B cell (primary cell): Measurements from ENCODE around the gene GGN. TPM values are rescaled to one million over a fixed set of nuclear protein-coding genes. Genes with fewer than 3 reads are reported as not detected.
A peak's percentile ranks its signal among the peaks of the same experiment; 100 is the strongest.

Source experiments
- ATAC-seq: fragments of 200-7000 bp; cut with Tn5 transposase; one replicate; pipeline ENCODE4 v1.10.0; 2021; ENCODE audit warnings: low read depth, mild to moderate bottlenecking, moderate number of reproducible peaks, moderate library complexity
- CTCF ChIA-PET: fragments of 350-600 bp; sonication (Branson Sonifier 250); formaldehyde crosslinking; loops from one replicate; lab custom pipeline; 2021; ENCODE audit warnings: antibody characterized with exemption, inconsistent platforms; lab: Charles Lee
- POLR2A ChIA-PET: fragments of 350-600 bp; sonication (Branson Sonifier 250); formaldehyde crosslinking; loops from one replicate; lab custom pipeline; 2021; ENCODE audit warnings: antibody characterized with exemption; lab: Charles Lee
- DNase-seq: peaks from one replicate; pipeline ENCODE4 v3.0.0; 2013
- H2AFZ ChIP-seq: 2 replicates; pipeline ENCODE4 v1.6.1; 2012; ENCODE audit warnings: mild to moderate bottlenecking, low read depth, low read length; ENCODE audit not compliant: insufficient read depth, poor library complexity, severe bottlenecking
- H3K27ac ChIP-seq, 2 donors: 1 replicate in 1 of 2; 2 replicates in 1 of 2; pipeline ENCODE4 v1.5.1; 2012 to 2013; ENCODE audit warnings: low read length in 2 of 2, mild to moderate bottlenecking in 2 of 2, moderate library complexity in 1 of 2
- H3K27me3 ChIP-seq, 4 experiments: fragments of 200-600 bp in 1 of 4; sonication (generic) in 1 of 4; replicated peaks in 1 of 4; 1 replicate in 2 of 4; 2 replicates in 2 of 4; pipeline versions ENCODE4 v1.6.1 to v1.7.0; 2013 to 2016; ENCODE audit warnings: low read length in 3 of 4, mild to moderate bottlenecking in 2 of 4, mixed read lengths in 1 of 4, moderate library complexity in 1 of 4; ENCODE audit not compliant: insufficient read depth in 4 of 4, control insufficient read depth in 3 of 4; ENCODE audit errors: control extremely low read depth in 1 of 4
- H3K36me3 ChIP-seq, 2 experiments: replicated peaks in 1 of 2; 1 replicate in 1 of 2; 2 replicates in 1 of 2; pipeline versions ENCODE4 v1.6.1 to v1.7.1; 2013; ENCODE audit warnings: low read length in 1 of 2; ENCODE audit not compliant: insufficient read depth in 2 of 2, control insufficient read depth in 1 of 2; ENCODE audit errors: control extremely low read depth in 1 of 2, extremely low read depth in 1 of 2
- H3K4me1 ChIP-seq, 2 donors: fragments of 200-600 bp in 1 of 2; sonication (generic) in 1 of 2; 1 replicate in 1 of 2; 2 replicates in 1 of 2; pipeline versions ENCODE4 v1.5.1 to v1.6.1; 2013 to 2017; ENCODE audit warnings: low read length in 2 of 2; ENCODE audit not compliant: control insufficient read depth in 2 of 2, insufficient read depth in 2 of 2
- H3K4me2 ChIP-seq: replicated peaks from 2 replicates; pipeline ENCODE3; 2012; ENCODE audit warnings: mild to moderate bottlenecking, low read depth, low read length; ENCODE audit not compliant: poor library complexity, severe bottlenecking
- H3K4me3 ChIP-seq, 5 experiments: fragments of 200-600 bp in 1 of 5; sonication (generic) in 1 of 5; 1 replicate in 3 of 5; 2 replicates in 2 of 5; pipeline versions ENCODE4 v1.5.1 to v1.7.0; 2011 to 2016; ENCODE audit warnings: low read length in 4 of 5, mild to moderate bottlenecking in 4 of 5, low read depth in 2 of 5, control low read depth in 1 of 5, moderate library complexity in 1 of 5; ENCODE audit not compliant: insufficient read depth in 1 of 5; ENCODE audit errors: control extremely low read depth in 1 of 5, extremely low read depth in 1 of 5
- H3K79me2 ChIP-seq: fragments of 200-600 bp; sonication (generic); one replicate; pipeline ENCODE4 v1.6.0; 2016; ENCODE audit warnings: low read length; ENCODE audit not compliant: control insufficient read depth, insufficient read depth
- H3K9ac ChIP-seq: fragments of 200-600 bp; sonication (generic); 2 replicates; pipeline ENCODE4 v1.6.1; 2017; ENCODE audit warnings: mild to moderate bottlenecking, low read length, moderate library complexity
- H3K9me3 ChIP-seq, 3 donors: one replicate each; pipeline versions ENCODE4 v1.6.1 to v1.7.1; 2013; ENCODE audit warnings: low read length in 2 of 3; ENCODE audit not compliant: control insufficient read depth in 2 of 3, insufficient read depth in 1 of 3; ENCODE audit errors: control extremely low read depth in 1 of 3
- H4K20me1 ChIP-seq: 2 replicates; pipeline ENCODE4 v1.6.0; 2012; ENCODE audit warnings: mild to moderate bottlenecking, low read length; ENCODE audit not compliant: insufficient read depth, control insufficient read depth, poor library complexity, severe bottlenecking
- H3K27ac Mint-ChIP-seq: one replicate; pipeline ENCODE4 v1.8.0; 2021; ENCODE audit warnings: mixed read lengths
- H3K27me3 Mint-ChIP-seq: one replicate; pipeline ENCODE4 v1.8.0; 2021; ENCODE audit warnings: mixed read lengths
- H3K4me1 Mint-ChIP-seq: one replicate; pipeline ENCODE4 v1.8.0; 2021; ENCODE audit warnings: mixed read lengths
- H3K4me3 Mint-ChIP-seq: one replicate; pipeline ENCODE4 v1.8.0; 2021; ENCODE audit warnings: mixed read lengths
- H3K9me3 Mint-ChIP-seq: one replicate; pipeline ENCODE4 v1.8.0; 2022; ENCODE audit warnings: mixed read lengths; ENCODE audit not compliant: insufficient read depth
- CTCF ChIP-seq: fragments of 200-600 bp; IDR thresholded peaks from one replicate; pipeline ENCODE4 v1.8.0; 2022; ENCODE audit warnings: antibody characterized with exemption, mild to moderate bottlenecking
- EZH2 ChIP-seq: IDR thresholded peaks from 2 replicates; pipeline ENCODE4 v1.6.1; 2012; ENCODE audit warnings: borderline replicate concordance, low read depth, mild to moderate bottlenecking, moderate library complexity, low read length; ENCODE audit not compliant: insufficient read depth, poor library complexity, severe bottlenecking
- WGBS: methylation state at CpG from one replicate; pipeline ENCODE4 v1.1.5; 2013; ENCODE audit warnings: missing lambda C conversion rate; ENCODE audit not compliant: insufficient coverage; 5-methylcytosine and 5-hydroxymethylcytosine counted together
- intact Hi-C: fragments of 100-400 bp; cut with micrococcal nuclease; formaldehyde crosslinking; loops from one replicate; pipeline ENCODE4 v1.10.0; 2022
- polyA plus RNA-seq: library from polyadenylated mRNA; depleted of rRNA; stranded (reverse); fragments of >200 nt; gene quantifications from 2 replicates; pipeline ENCODE4 v1.2.3, GENCODE V29; 2012
- total RNA-seq, 2 donors: library from RNA; stranded (reverse); fragments of 120-200 nt in 1 of 2; gene quantifications; 1 replicate in 1 of 2; 2 replicates in 1 of 2; pipeline versions ENCODE4 v1.2.3 to v1.2.4, GENCODE V29; 2013 to 2022

The GGN gene
- total and polyA plus RNA-seq, 2 donors (not counting 1 experiment from before 2014, with no cell fraction given) = 0.34 TPM; not detected in 1

- WGBS = 38% methylated on average over 59 of the region's 61 CpGs
- H3K27me3 Mint-ChIP-seq = peaks cover 27% of the 10 kb centered on the region
- no peaks in the 10 kb centered on the region for H3K79me2 ChIP-seq
- H3K4me3 ChIP-seq = peak overlapping the region in 4 of 5 experiments; percentile 40 to 77 (median 48)
- peak; percentile 55 for DNase-seq
- H3K9me3 Mint-ChIP-seq = no peaks in the 10 kb centered on the region
- intact Hi-C loops = loop anchor here (2.0 to 5.0 kb wide), 2 partner anchors 16 to 231 kb away; partner anchors contain the start of genes EIF3K, FAM98C and MAP4K1
- H3K27me3 ChIP-seq = peaks cover 0 to 49% (median 21%) of the 10 kb centered on the region in 4 experiments
- TF ChIP-seq EZH2 = no peak
- TF ChIP-seq CTCF = no peak
- peaks cover 36% of the 10 kb centered on the region in 2 donors for H3K4me1 ChIP-seq
- no peak overlapping the region for H3K27ac Mint-ChIP-seq
- H3K9ac ChIP-seq = peak overlapping the region; percentile 69
- peaks cover 0 to 34% of the 10 kb centered on the region in 2 experiments for H3K36me3 ChIP-seq
- peaks cover 57% of the 10 kb centered on the region for H4K20me1 ChIP-seq
- POLR2A ChIA-PET = interaction anchor here (2.5 kb wide), 1 partner anchor 12 kb away, joined by 11 read pairs; the partner anchor contains the start of gene PSMD8
- H3K4me1 Mint-ChIP-seq = peaks cover 31% of the 10 kb centered on the region
- H3K27ac ChIP-seq = no peak overlapping the region
- CTCF ChIA-PET = interaction anchor here (2.3 kb wide), 1 partner anchor 17 kb away, joined by 20 read pairs; the partner anchor contains the start of gene FAM98C
- no peak for ATAC-seq
- peak overlapping the region; percentile 97 for H3K4me2 ChIP-seq
- H2AFZ ChIP-seq = no peak overlapping the region
- H3K9me3 ChIP-seq = peaks cover 0 to 30% (median 0%) of the 10 kb centered on the region in 3 donors
- peak overlapping the region; percentile 54 for H3K4me3 Mint-ChIP-seq
Measured at GRCh38 chr19:38386300-38386970, 1.4 kb downstream of the GGN start.

GRCh38 chr19:38385804-38386257, 2.0 kb downstream of the GGN start:
- Mint-ChIP-seq H3K27ac (no peak overlapping the region), H3K9me3 (no peaks in the 10 kb centered on the region), H3K27me3 (peaks cover 25% of the 10 kb centered on the region), H3K4me3 (peak overlapping the region; percentile 50), H3K4me1 (peaks cover 31% of the 10 kb centered on the region)
- H3K4me1 ChIP-seq = peaks cover 36% of the 10 kb centered on the region in 2 donors
- no peak for ATAC-seq
- H3K4me2 ChIP-seq = peak overlapping the region; percentile 97
- CTCF ChIA-PET = no interaction called here
- no peak for DNase-seq
- intact Hi-C loops = loop anchor here (2.0 to 5.0 kb wide), 2 partner anchors 17 to 231 kb away; partner anchors contain the start of genes EIF3K, FAM98C and MAP4K1
- H3K36me3 ChIP-seq = peaks cover 0 to 40% of the 10 kb centered on the region in 2 experiments
- H3K79me2 ChIP-seq = no peaks in the 10 kb centered on the region
- POLR2A ChIA-PET = no interaction called here
- H2AFZ ChIP-seq = no peak overlapping the region
- WGBS = 42% methylated on average over 38 of the region's 40 CpGs
- H3K4me3 ChIP-seq = peak overlapping the region in 1 of 5 experiments; percentile 12
- H4K20me1 ChIP-seq = peaks cover 63% of the 10 kb centered on the region
- peak overlapping the region; percentile 25 for H3K9ac ChIP-seq
- peaks cover 0 to 30% (median 0%) of the 10 kb centered on the region in 3 donors for H3K9me3 ChIP-seq
- H3K27me3 ChIP-seq = peaks cover 0 to 49% (median 21%) of the 10 kb centered on the region in 4 experiments
- no peak overlapping the region for H3K27ac ChIP-seq
- TF ChIP-seq CTCF (no peak), EZH2 (no peak)
